HepG2 (cell line): ENCODE measurements around the gene SLC44A4. TPM values are rescaled to one million over a fixed set of nuclear protein-coding genes. Genes with fewer than 3 reads are reported as not detected.

ENCODE experiments used
- CHD4 ChIP-seq: fragments of 200-600 bp; sonication (generic); IDR thresholded peaks from 2 replicates; pipeline ENCODE4 v1.7.0; 2017; ENCODE audit warnings: mild to moderate bottlenecking, low read length, borderline replicate concordance
- DMAP1 ChIP-seq: IDR thresholded peaks from 2 replicates; pipeline ENCODE4 v1.6.1; 2016
- HOXA5 ChIP-seq: sonication (generic); formaldehyde crosslinking; IDR thresholded peaks from 2 replicates; pipeline ENCODE4 v1.4.0; 2020; ENCODE audit warnings: missing genetic modification reagents
- HOXA7 ChIP-seq: sonication (generic); formaldehyde crosslinking; IDR thresholded peaks from 2 replicates; pipeline ENCODE4 v1.8.1; 2022; ENCODE audit warnings: mild to moderate bottlenecking, missing genetic modification reagents, moderate library complexity
- MXD3 ChIP-seq: IDR thresholded peaks from 2 replicates; pipeline ENCODE4 v1.6.1; 2016; ENCODE audit warnings: mild to moderate bottlenecking, missing biosample characterization, missing genetic modification reagents
- SMARCE1 ChIP-seq: fragments of 450-650 bp; IDR thresholded peaks from 2 replicates; pipeline ENCODE4 v1.6.1; 2017; ENCODE audit warnings: borderline replicate concordance
- SP140L ChIP-seq: sonication (generic); formaldehyde crosslinking; IDR thresholded peaks from 2 replicates; pipeline ENCODE4 v1.4.0; 2020; ENCODE audit warnings: missing genetic modification reagents, borderline replicate concordance
- TEAD3 ChIP-seq: optimal IDR thresholded peaks from 2 replicates; pipeline ENCODE3; 2016; ENCODE audit warnings: borderline replicate concordance
- TFDP1 ChIP-seq: IDR thresholded peaks from 2 replicates; pipeline ENCODE4 v1.6.1; 2016; ENCODE audit warnings: missing compliant biosample characterization, missing genetic modification reagents, borderline replicate concordance
- TFDP2 ChIP-seq: sonication (generic); formaldehyde crosslinking; IDR thresholded peaks from 2 replicates; pipeline ENCODE4 v1.4.0; 2020; ENCODE audit warnings: missing genetic modification reagents
- YEATS4 ChIP-seq: sonication (generic); formaldehyde crosslinking; IDR thresholded peaks from 2 replicates; pipeline ENCODE4 v1.4.0; 2020; ENCODE audit warnings: missing genetic modification reagents, borderline replicate concordance
- ZNF142 ChIP-seq: sonication (generic); formaldehyde crosslinking; IDR thresholded peaks from 2 replicates; pipeline ENCODE4 v1.4.0; 2020; ENCODE audit warnings: missing genetic modification reagents
- ZNF513 ChIP-seq: sonication (generic); formaldehyde crosslinking; conservative IDR thresholded peaks from 2 replicates; pipeline ENCODE4 v1.5.0; 2020; ENCODE audit warnings: missing genetic modification reagents
- ZNF652 ChIP-seq: IDR thresholded peaks from 2 replicates; pipeline ENCODE4 v1.6.1; 2016; ENCODE audit warnings: low read depth, borderline replicate concordance
- ZNF788 ChIP-seq: sonication (generic); formaldehyde crosslinking; IDR thresholded peaks from 2 replicates; pipeline ENCODE4 v1.5.0; 2020; ENCODE audit warnings: mild to moderate bottlenecking, missing genetic modification reagents, borderline replicate concordance
- polyA plus RNA-seq, 8 experiments: library from polyadenylated mRNA; depleted of rRNA in 3 of 8; stranded (reverse) in 7 of 8; unstranded in 1 of 8; fragments of >200 nt; fragmentation: Illumina TruSeq in 4 of 8; extraction: Trizol in 4 of 8; gene quantifications; 2 replicates each; pipeline versions ENCODE4 v1.2.1 to v1.2.3, GENCODE V29; 2011 to 2016; ENCODE audit warnings: low read depth in 4 of 8, missing spikeins in 1 of 8, mixed read lengths in 1 of 8; ENCODE audit not compliant: insufficient read depth in 1 of 8
- total RNA-seq, 5 experiments: library from RNA; depleted of rRNA; stranded (reverse); fragments of >200 nt; fragmentation: Illumina TruSeq; extraction: Trizol; gene quantifications; 2 replicates each; pipeline ENCODE4 v1.2.3, GENCODE V29; 2016; ENCODE audit warnings: low read depth in 1 of 5

Gene SLC44A4
- total and polyA plus RNA-seq, 2 of the 13 experiments (the other 11 are each of a cell fraction or from before 2014, with no cell fraction given) = 3.5 to 5.9 TPM

- TF ChIP-seq ZNF788 (CRISPR knock-in tag) (no peak), ZNF142 (CRISPR knock-in tag) (peak; percentile 19; the same call in 1 of the 2 replicates), SP140L (CRISPR knock-in tag) (no peak), TEAD3 (CRISPR knock-in tag) (peak; percentile 74), TFDP1 (CRISPR knock-in tag) (peak; percentile 18; the same call in 1 of the 2 replicates), HOXA5 (CRISPR knock-in tag) (0 out of 2 replicates have a peak, but pooled peaks have one; percentile 13), ZNF513 (no peak), ZNF652 (CRISPR knock-in tag) (no peak), CHD4 (no peak), DMAP1 (CRISPR knock-in tag) (0 out of 2 replicates have a peak, but pooled peaks have one; percentile 46), TFDP2 (0 out of 2 replicates have a peak, but pooled peaks have one; percentile 24), HOXA7 (CRISPR knock-in tag) (no peak), MXD3 (CRISPR knock-in tag) (0 out of 2 replicates have a peak, but pooled peaks have one; percentile 28), YEATS4 (peak; percentile 40), SMARCE1 (no peak)
Measured at GRCh38 chr6:31814677-31815024, 64.1 kb downstream of the SLC44A4 start (continued).
